IPS-15b (cell line): ENCODE measurements around the gene SAPCD1.

Source experiments
- H3K27me3 ChIP-seq: one replicate; pipeline ENCODE4 v1.6.1; 2013; ENCODE audit warnings: low read length; ENCODE audit not compliant: control insufficient read depth, insufficient read depth
- H3K36me3 ChIP-seq: one replicate; pipeline ENCODE4 v1.6.1; 2013; ENCODE audit warnings: low read length; ENCODE audit not compliant: control insufficient read depth, insufficient read depth
- H3K4me1 ChIP-seq: one replicate; pipeline ENCODE4 v1.6.1; 2013; ENCODE audit warnings: mild to moderate bottlenecking, low read length; ENCODE audit not compliant: control insufficient read depth, insufficient read depth
- H3K4me3 ChIP-seq: one replicate; pipeline ENCODE4 v1.5.1; 2013; ENCODE audit warnings: low read depth, low read length
- H3K9ac ChIP-seq: one replicate; pipeline ENCODE4 v1.6.1; 2013; ENCODE audit warnings: low read depth, mild to moderate bottlenecking, low read length
- H3K9me3 ChIP-seq: one replicate; pipeline ENCODE4 v1.6.1; 2013; ENCODE audit warnings: mild to moderate bottlenecking, low read length; ENCODE audit not compliant: control insufficient read depth, insufficient read depth

Gene SAPCD1

DNA sequence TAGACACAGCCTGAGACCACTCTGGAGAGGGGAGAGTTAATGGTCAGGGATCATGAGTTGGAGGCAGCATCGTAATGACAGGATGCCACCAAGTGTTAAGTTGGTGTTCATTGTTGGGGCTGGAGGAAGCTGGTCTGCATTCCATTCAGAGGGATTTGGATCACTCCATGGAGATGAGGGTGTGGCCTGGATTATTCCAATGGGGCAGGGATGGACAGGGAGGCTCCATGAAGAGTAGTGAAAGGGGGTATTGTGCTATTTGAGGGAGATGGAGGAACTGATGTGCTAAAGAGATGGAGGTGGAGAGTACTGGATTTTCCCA, 1.1 kb downstream of the SAPCD1 start:
- H3K4me1 ChIP-seq, result peaks cover 5% of the 10 kb centered on the region
- no peaks in the 10 kb centered on the region for H3K9me3 ChIP-seq
- H3K9ac ChIP-seq, result no peak overlapping the region
- peaks cover 24% of the 10 kb centered on the region for H3K36me3 ChIP-seq
- H3K4me3 ChIP-seq, result no peak overlapping the region
- no peaks in the 10 kb centered on the region for H3K27me3 ChIP-seq

DNA sequence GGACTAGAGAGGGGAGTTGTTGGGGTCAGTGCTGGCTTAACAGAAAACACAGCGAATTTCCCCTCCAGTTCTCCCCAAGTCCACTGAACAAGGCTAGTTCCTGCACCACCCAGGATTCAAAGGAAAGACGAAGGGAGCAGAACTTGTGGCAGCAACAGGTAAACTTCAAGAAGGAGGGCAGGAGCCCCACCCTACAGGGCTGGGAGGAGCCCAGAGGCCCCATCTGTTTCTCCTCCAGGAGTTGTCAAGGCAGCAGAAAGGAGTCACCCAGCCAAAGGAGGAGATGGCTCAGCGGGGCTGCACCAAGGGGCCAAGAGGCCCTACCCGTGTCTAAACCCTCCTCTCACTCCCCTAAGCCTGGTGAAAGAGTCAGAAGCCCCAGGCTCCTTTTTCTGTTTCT, 1.7 kb downstream of the SAPCD1 start:
- H3K4me3 ChIP-seq, result no peak overlapping the region
- H3K9me3 ChIP-seq, result no peaks in the 10 kb centered on the region
- peaks cover 5% of the 10 kb centered on the region for H3K4me1 ChIP-seq
- peaks cover 24% of the 10 kb centered on the region for H3K36me3 ChIP-seq
- no peaks in the 10 kb centered on the region for H3K27me3 ChIP-seq
- H3K9ac ChIP-seq, result no peak overlapping the region

DNA sequence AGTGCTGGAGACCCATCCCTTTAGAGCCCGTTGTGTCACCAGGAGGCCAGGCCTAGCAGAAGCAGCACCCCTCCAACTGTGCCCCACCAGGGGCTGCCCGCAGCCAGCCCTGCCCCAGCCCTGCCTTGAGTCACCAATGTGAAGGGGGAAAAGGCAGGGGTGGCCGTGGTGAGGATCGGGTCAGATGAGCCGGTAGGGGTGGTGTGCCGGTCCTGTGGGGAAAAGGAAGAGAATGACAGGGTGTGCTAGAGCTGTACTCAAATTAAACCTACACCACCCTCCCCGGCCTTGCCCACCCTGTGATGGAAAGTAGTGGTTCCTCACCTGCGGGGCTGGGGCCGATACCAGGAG, 3.1 kb downstream of the SAPCD1 start:
- H3K4me3 ChIP-seq, result no peak overlapping the region
- peaks cover 5% of the 10 kb centered on the region for H3K4me1 ChIP-seq
- H3K9me3 ChIP-seq, result no peaks in the 10 kb centered on the region
- H3K27me3 ChIP-seq, result no peaks in the 10 kb centered on the region
- H3K36me3 ChIP-seq, result peaks cover 15% of the 10 kb centered on the region
- no peak overlapping the region for H3K9ac ChIP-seq

DNA sequence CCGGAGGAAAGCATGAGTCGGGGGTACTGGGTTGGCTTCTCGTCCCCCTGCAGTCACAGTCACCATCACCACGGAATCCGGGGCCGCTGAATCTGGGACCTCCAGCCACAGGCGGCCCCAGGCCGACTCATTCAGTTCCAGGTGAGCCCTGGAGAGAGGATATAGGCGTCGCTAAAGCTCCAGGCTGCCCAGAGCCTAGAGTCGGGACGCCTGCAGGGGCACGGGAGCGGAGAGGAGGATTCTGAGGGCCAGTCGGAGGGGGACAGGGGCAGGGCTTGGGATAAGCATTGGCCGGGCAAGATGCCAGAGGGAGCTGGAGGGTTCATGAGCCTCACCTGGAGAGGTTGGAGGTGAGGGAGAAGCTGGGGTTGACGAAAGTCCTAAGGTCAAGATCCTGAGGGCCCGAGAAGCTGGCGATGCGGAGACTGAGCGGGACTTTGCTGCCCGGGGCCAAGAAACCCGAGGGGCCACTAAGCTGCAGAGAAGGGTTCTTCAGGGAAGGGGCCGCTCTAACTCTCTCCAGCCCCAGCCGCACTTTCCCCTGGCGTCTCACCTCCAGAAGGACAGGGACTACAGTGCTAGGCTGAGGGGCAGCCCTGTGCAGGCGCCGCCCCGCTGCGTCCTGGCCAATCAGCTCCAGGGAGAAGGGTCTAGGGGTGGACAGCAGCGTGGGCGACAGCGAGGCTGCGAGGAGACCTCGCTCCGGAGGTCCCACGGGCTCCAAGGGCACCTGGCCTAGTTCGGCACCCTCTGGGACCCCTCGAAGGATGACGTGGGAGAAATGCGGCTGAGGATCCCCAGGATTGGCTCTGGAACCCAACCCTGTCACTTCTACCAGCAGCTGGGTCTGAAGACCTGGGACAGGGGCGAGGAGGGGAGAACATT, 3.7 kb downstream of the SAPCD1 start:
- H3K27me3 ChIP-seq, result no peaks in the 10 kb centered on the region
- peaks cover 13% of the 10 kb centered on the region for H3K36me3 ChIP-seq
- H3K4me1 ChIP-seq, result peaks cover 5% of the 10 kb centered on the region
- H3K4me3 ChIP-seq, result peak overlapping the region; percentile 24
- H3K9ac ChIP-seq, result no peak overlapping the region
- no peaks in the 10 kb centered on the region for H3K9me3 ChIP-seq

DNA sequence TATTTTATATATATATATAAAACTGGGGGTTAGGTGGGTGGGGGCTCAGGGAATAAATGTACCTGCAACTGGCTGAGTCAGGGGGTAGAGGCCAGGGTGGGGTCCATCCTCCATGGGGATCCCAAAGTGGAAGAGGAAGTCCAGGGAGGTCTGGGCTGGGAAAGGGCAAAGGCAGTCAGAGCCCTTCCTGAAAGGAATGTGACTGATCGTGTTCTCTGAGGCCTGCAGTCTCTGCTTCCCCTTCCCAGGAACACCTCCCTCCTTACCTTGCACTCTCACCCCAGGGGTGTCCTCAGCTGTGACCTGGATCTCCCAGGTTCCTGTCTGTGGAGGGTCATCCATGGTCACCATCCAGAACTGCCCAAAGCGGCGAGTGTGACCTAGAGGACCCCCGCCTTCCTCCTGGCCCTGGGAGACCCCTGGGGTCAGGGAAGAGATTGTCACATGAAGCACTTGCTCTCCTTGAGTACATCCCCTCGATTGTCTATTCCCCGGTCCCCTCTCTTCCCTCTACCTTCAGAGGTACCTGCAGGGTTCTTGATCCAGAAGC, 4.7 kb downstream of the SAPCD1 start:
- no peaks in the 10 kb centered on the region for H3K9me3 ChIP-seq
- H3K4me3 ChIP-seq, result no peak overlapping the region
- no peaks in the 10 kb centered on the region for H3K27me3 ChIP-seq
- no peak overlapping the region for H3K9ac ChIP-seq
- H3K4me1 ChIP-seq, result peaks cover 5% of the 10 kb centered on the region
- H3K36me3 ChIP-seq, result peaks cover 5% of the 10 kb centered on the region

DNA sequence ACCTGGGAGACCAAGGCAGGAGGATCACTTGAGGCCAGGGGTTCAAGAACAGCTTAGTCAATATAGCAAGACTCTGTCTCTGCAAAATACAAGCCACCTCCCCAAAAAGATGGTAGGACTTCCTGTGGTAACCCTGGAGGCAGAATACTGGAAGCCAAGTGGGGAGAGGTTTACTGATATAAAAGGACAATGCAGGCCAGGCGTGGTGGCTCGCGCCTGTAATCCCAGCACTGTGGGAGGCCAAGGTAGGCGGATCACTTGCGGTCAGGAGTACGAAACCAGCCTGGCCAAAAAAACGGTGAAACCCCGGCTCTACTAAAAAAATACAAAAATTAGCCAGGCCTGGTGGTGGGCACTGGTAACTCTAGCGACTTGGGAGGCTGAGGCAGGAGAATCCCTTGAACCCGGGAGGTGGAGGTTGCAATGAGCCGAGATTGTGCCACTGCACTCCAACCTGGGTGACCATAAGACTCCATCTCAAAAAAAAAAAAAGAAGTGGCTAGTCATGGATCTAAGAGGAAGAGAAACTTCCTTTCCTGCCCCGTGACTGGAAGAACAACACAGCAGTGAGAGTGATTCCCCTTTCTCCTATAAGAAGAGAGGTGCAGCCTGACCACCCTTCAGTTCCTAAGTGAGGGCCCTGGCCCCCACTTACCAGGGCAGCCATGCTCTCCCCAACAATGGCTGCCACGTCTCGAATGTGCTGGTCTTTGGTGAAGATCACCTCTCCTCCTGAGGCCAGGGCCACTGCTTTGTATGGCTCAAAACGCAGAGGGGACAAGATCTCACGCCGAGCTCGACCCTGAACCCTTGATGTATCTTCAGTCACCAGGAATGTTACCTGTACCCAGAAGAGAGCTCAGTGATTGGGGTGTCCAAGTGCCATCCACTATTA, 6.2 kb downstream of the SAPCD1 start:
- H3K27me3 ChIP-seq, result no peaks in the 10 kb centered on the region
- no peak overlapping the region for H3K4me3 ChIP-seq
- no peaks in the 10 kb centered on the region for H3K9me3 ChIP-seq
- no peaks in the 10 kb centered on the region for H3K4me1 ChIP-seq
- no peaks in the 10 kb centered on the region for H3K36me3 ChIP-seq
- no peak overlapping the region for H3K9ac ChIP-seq

DNA sequence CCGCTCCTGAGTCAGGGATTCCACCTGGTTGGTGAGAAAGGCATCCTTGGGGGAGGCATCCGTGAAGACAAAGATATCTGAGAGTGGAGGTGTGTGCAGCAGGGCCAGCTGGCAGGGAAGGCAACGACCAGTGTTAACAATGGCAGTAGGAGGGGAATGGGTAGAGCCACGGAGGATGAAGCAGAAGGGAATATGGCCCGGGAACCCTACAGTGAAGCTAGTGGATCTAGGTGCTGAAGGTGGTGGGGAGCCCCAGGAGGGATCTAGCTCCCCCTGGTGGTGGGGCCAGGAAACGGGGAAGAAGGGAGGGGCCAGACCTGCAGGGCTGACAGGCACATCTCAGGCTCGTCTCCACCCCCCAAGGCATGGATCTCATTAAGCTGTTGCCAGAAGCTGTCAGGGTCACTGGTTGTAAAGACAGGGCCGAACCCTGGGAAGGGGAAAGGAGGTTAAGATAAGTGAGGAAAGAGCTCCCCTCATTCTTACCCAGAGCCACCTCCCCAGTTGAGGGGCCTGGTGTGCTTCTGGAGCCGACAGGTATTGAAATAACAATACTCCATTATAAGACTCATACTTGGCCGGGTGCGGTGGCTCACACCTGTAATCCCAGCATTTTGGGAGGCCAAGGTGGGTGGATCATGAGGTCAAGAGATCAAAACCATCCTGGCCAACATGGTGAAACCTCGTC, 7.4 kb downstream of the SAPCD1 start:
- Histone ChIP-seq H3K9me3 (no peaks in the 10 kb centered on the region), H3K9ac (no peak overlapping the region), H3K27me3 (no peaks in the 10 kb centered on the region), H3K4me3 (no peak overlapping the region), H3K4me1 (no peaks in the 10 kb centered on the region), H3K36me3 (no peaks in the 10 kb centered on the region)

DNA sequence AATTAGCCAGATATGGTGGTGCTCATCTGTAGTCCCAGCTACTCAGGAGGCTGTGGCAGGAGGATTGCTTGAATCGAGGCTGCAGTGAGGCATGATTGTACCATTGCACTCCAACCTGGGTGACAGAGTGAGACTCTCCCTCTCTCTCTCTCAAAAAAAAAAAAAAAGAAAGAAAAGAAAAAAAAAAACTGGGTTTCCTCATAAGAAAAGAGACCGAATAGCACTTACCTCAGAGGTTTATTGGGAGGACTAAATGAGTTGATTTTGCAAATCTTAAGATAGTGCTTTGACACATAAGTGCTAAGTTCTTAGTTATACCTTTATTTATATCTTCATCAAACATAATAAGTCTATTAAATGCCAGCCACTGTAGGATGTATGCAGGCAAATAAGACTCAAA, 8.4 kb downstream of the SAPCD1 start:
- Histone ChIP-seq H3K36me3 (no peaks in the 10 kb centered on the region), H3K4me1 (no peaks in the 10 kb centered on the region), H3K27me3 (no peaks in the 10 kb centered on the region), H3K9ac (no peak overlapping the region), H3K4me3 (no peak overlapping the region), H3K9me3 (no peaks in the 10 kb centered on the region)

DNA sequence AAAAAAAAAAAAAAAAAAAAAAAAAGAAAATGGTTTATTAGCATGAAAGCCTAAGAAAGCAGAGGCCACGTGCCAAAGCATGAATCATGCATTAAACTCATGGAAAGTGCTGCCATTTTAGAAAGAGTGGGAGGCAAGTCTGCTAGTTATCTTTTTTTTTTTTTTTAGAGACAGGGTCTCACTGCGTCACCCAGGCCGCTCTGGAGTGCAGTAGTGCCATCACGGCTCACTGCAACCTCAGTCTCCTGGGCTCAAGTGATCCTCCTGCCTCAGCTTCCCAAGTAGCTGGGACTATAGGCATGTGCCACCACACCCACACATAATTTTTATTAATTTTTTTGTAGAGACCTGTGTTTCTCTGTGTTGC, 9.5 kb downstream of the SAPCD1 start:
- Histone ChIP-seq H3K4me1 (no peaks in the 10 kb centered on the region), H3K9ac (no peak overlapping the region), H3K36me3 (no peaks in the 10 kb centered on the region), H3K27me3 (no peaks in the 10 kb centered on the region), H3K4me3 (no peak overlapping the region), H3K9me3 (no peaks in the 10 kb centered on the region)

DNA sequence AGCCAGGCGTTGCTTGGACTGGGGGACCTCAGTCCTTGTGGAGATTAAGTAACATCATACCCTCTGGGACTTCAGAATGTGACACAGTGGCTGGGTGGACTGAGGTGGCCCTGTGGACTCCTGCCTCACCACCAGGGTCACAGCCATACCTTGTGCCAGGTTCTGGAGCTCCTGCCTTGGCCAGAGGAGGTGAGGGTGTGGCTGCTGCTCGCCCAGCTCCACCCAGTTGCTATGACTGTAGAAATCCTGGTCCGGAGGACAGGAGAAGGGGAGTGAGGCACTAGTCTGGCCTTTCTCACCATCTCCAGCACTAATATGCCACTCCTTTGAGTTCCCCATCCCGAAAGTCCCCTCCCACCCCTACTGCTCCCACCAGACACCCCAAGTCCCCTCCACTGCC, 12.7 kb downstream of the SAPCD1 start:
- no peak overlapping the region for H3K9ac ChIP-seq
- no peaks in the 10 kb centered on the region for H3K27me3 ChIP-seq
- no peaks in the 10 kb centered on the region for H3K4me1 ChIP-seq
- H3K36me3 ChIP-seq, result peaks cover 20% of the 10 kb centered on the region
- no peak overlapping the region for H3K4me3 ChIP-seq
- H3K9me3 ChIP-seq, result no peaks in the 10 kb centered on the region

DNA sequence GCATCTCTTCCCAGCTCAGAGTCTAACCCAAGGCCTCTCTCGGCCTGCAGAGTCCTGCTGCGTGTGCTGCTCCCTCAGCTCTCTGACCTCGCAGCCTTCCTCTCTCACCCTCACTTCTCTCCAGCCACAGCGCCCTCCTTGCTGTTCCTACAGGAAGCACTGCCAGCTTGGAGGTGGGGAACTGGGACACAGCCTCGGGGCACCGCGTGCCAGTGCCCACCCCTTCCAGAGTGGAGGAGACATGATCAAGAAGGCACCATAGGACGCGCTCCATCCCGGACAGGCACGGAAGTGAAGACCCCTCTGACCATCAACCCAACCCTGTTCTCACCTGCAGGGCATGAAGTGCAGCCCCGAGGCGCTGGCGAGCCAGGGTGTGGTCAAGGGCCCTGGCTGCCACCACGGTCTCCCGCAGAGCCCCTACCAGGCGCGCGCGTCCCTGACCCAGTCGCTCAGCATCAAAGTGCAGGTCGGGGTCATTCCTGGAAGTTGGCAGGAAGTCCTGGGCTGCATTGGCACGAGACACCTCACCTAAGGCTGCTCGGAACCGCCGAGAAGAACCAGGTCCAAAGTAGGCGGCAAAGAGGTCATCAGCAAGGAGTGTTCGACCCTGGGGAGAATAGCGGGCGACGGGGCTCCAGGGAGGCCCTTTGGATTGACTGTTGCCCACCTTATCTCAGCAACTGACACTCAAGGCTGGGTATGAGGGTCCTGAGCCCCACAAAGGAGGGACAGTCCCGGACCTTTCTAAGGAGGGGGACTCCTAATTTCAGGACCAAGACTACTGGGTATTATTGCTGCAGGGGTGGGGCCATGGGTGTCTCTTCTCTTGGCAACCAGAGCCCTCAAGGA, 13.4 kb downstream of the SAPCD1 start:
- Histone ChIP-seq H3K27me3 (no peaks in the 10 kb centered on the region), H3K9me3 (no peaks in the 10 kb centered on the region), H3K4me1 (no peaks in the 10 kb centered on the region), H3K9ac (no peak overlapping the region), H3K4me3 (no peak overlapping the region), H3K36me3 (peaks cover 26% of the 10 kb centered on the region)
